ENCODE measurements around the gene PTPN14.

Gene PTPN14

GRCh38 chr1:214584805-214585766 is 33.7 kb upstream of the PTPN14 start:
- H3K27me3 ChIP-seq (ENCODE audit: insufficient read depth, low read length, poor library complexity): no peaks in the 10 kb centered on the region
- H3K9ac ChIP-seq (ENCODE audit: low read depth, low read length): no peak overlapping the region
- no peak for DNase-seq

GRCh38 chr1:214583824-214584554 is 32.6 kb upstream of the PTPN14 start:
- Histone ChIP-seq H4K20me1 (ENCODE audit: insufficient read depth, low read length) (no peaks in the 10 kb centered on the region), H3K79me2 (ENCODE audit: insufficient read depth, low read length) (no peaks in the 10 kb centered on the region), H3K27ac (ENCODE audit: low read length) (no peak overlapping the region), H3K4me3 (ENCODE audit: low read depth in 1 of 2, low read length in 2 of 2) (no peak overlapping the region), H3K36me3 (ENCODE audit: insufficient read depth, low read length) (no peaks in the 10 kb centered on the region), H3K4me2 (ENCODE audit: insufficient read depth, low read length) (no peak overlapping the region), H2AFZ (ENCODE audit: low read depth, low read length) (no peak overlapping the region), H3K9ac (ENCODE audit: low read depth, low read length) (no peak overlapping the region), H3K9me3 (ENCODE audit: insufficient read depth, low read length, severe bottlenecking) (no peaks in the 10 kb centered on the region), H3K27me3 (ENCODE audit: insufficient read depth, low read length, poor library complexity) (no peaks in the 10 kb centered on the region), H3K4me1 (ENCODE audit: insufficient read depth, low read length) (peaks cover 5% of the 10 kb centered on the region; the same call in 1 of the 2 replicates)
- no peak for DNase-seq
- TF ChIP-seq EZH2 (IDR thresholded peaks at IDR 0.05; ENCODE audit: borderline replicate concordance, low read depth, low read length, severe bottlenecking): no peak
- no peak for TF ChIP-seq CTCF (IDR thresholded peaks at IDR 0.05; ENCODE audit: borderline replicate concordance, extremely low read depth, low read length, poor library complexity, severe bottlenecking)
- no peak for ATAC-seq (ENCODE audit: insufficient read depth, low read depth)

More at GRCh38 chr1:214584805-214585766, 33.7 kb upstream of the PTPN14 start:
- no peaks in the 10 kb centered on the region for H3K36me3 ChIP-seq (ENCODE audit: insufficient read depth, low read length)
- no peaks in the 10 kb centered on the region for H4K20me1 ChIP-seq (ENCODE audit: insufficient read depth, low read length)
- H3K4me3 ChIP-seq (ENCODE audit: low read depth in 1 of 2, low read length in 2 of 2): no peak overlapping the region
- H3K9me3 ChIP-seq (ENCODE audit: insufficient read depth, low read length, severe bottlenecking): no peaks in the 10 kb centered on the region
- no peaks in the 10 kb centered on the region for H3K79me2 ChIP-seq (ENCODE audit: insufficient read depth, low read length)
- H3K27ac ChIP-seq (ENCODE audit: low read length): no peak overlapping the region
- H3K4me2 ChIP-seq (ENCODE audit: insufficient read depth, low read length): no peak overlapping the region
- TF ChIP-seq EZH2 (IDR thresholded peaks at IDR 0.05; ENCODE audit: borderline replicate concordance, low read depth, low read length, severe bottlenecking) (no peak), CTCF (IDR thresholded peaks at IDR 0.05; ENCODE audit: borderline replicate concordance, extremely low read depth, low read length, poor library complexity, severe bottlenecking) (peak; percentile 70)
- peak; percentile 91 for ATAC-seq (ENCODE audit: insufficient read depth, low read depth)
- peaks cover 5% of the 10 kb centered on the region; the same call in 1 of the 2 replicates for H3K4me1 ChIP-seq (ENCODE audit: insufficient read depth, low read length)
- H2AFZ ChIP-seq (ENCODE audit: low read depth, low read length): no peak overlapping the region

GRCh38 chr1:214583113-214583512 is 31.7 kb upstream of the PTPN14 start:
- Histone ChIP-seq H3K27ac (ENCODE audit: low read length) (no peak overlapping the region), H4K20me1 (ENCODE audit: insufficient read depth, low read length) (no peaks in the 10 kb centered on the region), H2AFZ (ENCODE audit: low read depth, low read length) (no peak overlapping the region), H3K4me3 (ENCODE audit: low read depth in 1 of 2, low read length in 2 of 2) (no peak overlapping the region), H3K9me3 (ENCODE audit: insufficient read depth, low read length, severe bottlenecking) (no peaks in the 10 kb centered on the region), H3K79me2 (ENCODE audit: insufficient read depth, low read length) (no peaks in the 10 kb centered on the region), H3K27me3 (ENCODE audit: insufficient read depth, low read length, poor library complexity) (no peaks in the 10 kb centered on the region), H3K36me3 (ENCODE audit: insufficient read depth, low read length) (no peaks in the 10 kb centered on the region), H3K4me1 (ENCODE audit: insufficient read depth, low read length) (peaks cover 5% of the 10 kb centered on the region; the same call in 1 of the 2 replicates), H3K4me2 (ENCODE audit: insufficient read depth, low read length) (no peak overlapping the region), H3K9ac (ENCODE audit: low read depth, low read length) (no peak overlapping the region)
- DNase-seq (no peak), ATAC-seq (ENCODE audit: insufficient read depth, low read depth) (no peak)
- TF ChIP-seq EZH2 (IDR thresholded peaks at IDR 0.05; ENCODE audit: borderline replicate concordance, low read depth, low read length, severe bottlenecking): no peak
- no peak for TF ChIP-seq CTCF (IDR thresholded peaks at IDR 0.05; ENCODE audit: borderline replicate concordance, extremely low read depth, low read length, poor library complexity, severe bottlenecking)
